SK-N-SH treated with all-trans-retinoic acid at 6 μM for 48 hours (cell line): Measurements from ENCODE around the gene ETFB.
A peak's percentile ranks its signal among the peaks of the same experiment; 100 is the strongest.
"Not testable (repeated sequence)": the region's sequence is repeated elsewhere in the genome, so short reads cannot be mapped to it uniquely, and the experiment has no call there.

Experiments used
- ATAC-seq: fragments of 200-7000 bp; cut with Tn5 transposase; 3 replicates; pipeline ENCODE4 v1.9.1; 2020; ENCODE audit warnings: mild to moderate bottlenecking, moderate library complexity
- ARNTL ChIP-seq: fragments of 450-650 bp; formaldehyde crosslinking; IDR thresholded peaks from 2 replicates; pipeline ENCODE4 v1.5.0; 2020; ENCODE audit warnings: low read depth, mild to moderate bottlenecking, moderate library complexity, borderline replicate concordance
- BACH2 ChIP-seq: fragments of 250-450 bp; sonication (Bioruptor Pico); IDR thresholded peaks from 2 replicates; pipeline ENCODE4 v1.9.0; 2021; ENCODE audit warnings: mild to moderate bottlenecking, borderline replicate concordance
- CSDC2 ChIP-seq: fragments of 250-450 bp; sonication (Bioruptor Pico); IDR thresholded peaks from 2 replicates; pipeline ENCODE4 v1.5.0; 2020; ENCODE audit warnings: mild to moderate bottlenecking, moderate library complexity
- ESRRG ChIP-seq: fragments of 250-450 bp; sonication (Bioruptor Pico); IDR thresholded peaks from 2 replicates; pipeline ENCODE4 v1.6.1; 2021; ENCODE audit warnings: mild to moderate bottlenecking
- GLIS3 ChIP-seq: fragments of 250-450 bp; sonication (Bioruptor Pico); IDR thresholded peaks from 2 replicates; pipeline ENCODE4 v1.5.0; 2020; ENCODE audit warnings: mild to moderate bottlenecking, moderate library complexity
- ISL1 ChIP-seq: fragments of 250-450 bp; sonication (Bioruptor Pico); IDR thresholded peaks from 2 replicates; pipeline ENCODE4 v2.1.2; 2022; ENCODE audit warnings: mild to moderate bottlenecking, moderate library complexity
- OSR1 ChIP-seq: fragments of 250-450 bp; sonication (Bioruptor Pico); IDR thresholded peaks from 2 replicates; pipeline ENCODE4 v1.8.0; 2022; ENCODE audit warnings: moderate library complexity, mild to moderate bottlenecking, inconsistent platforms
- PPARA ChIP-seq: fragments of 250-450 bp; sonication (Bioruptor Pico); IDR thresholded peaks from 2 replicates; pipeline ENCODE4 v1.5.0; 2020; ENCODE audit warnings: mild to moderate bottlenecking, borderline replicate concordance
- RARB ChIP-seq: fragments of 250-450 bp; sonication (Bioruptor Pico); IDR thresholded peaks from 2 replicates; pipeline ENCODE4 v1.8.0; 2021; ENCODE audit warnings: mild to moderate bottlenecking, moderate library complexity
- SNAI2 ChIP-seq: fragments of 250-450 bp; sonication (Bioruptor Pico); IDR thresholded peaks from 2 replicates; pipeline ENCODE4 v1.5.0; 2020; ENCODE audit warnings: mild to moderate bottlenecking, moderate library complexity
- TCF4 ChIP-seq: fragments of 250-450 bp; sonication (Bioruptor Pico); IDR thresholded peaks from 2 replicates; pipeline ENCODE4 v1.8.0; 2021; ENCODE audit warnings: mild to moderate bottlenecking, moderate library complexity, borderline replicate concordance
- TOX ChIP-seq: fragments of 250-450 bp; sonication (Bioruptor Pico); IDR thresholded peaks from 2 replicates; pipeline ENCODE4 v1.8.0; 2021; ENCODE audit warnings: mild to moderate bottlenecking, moderate library complexity, borderline replicate concordance
- ZC3H10 ChIP-seq: fragments of 250-450 bp; sonication (Bioruptor Pico); IDR thresholded peaks from 2 replicates; pipeline ENCODE4 v1.5.1; 2021; ENCODE audit warnings: mild to moderate bottlenecking, moderate library complexity
- ZFP3 ChIP-seq: fragments of 250-450 bp; sonication (Bioruptor Pico); IDR thresholded peaks from 2 replicates; pipeline ENCODE4 v1.5.0; 2020; ENCODE audit warnings: mild to moderate bottlenecking, moderate library complexity
- ZFP30 ChIP-seq: fragments of 450-650 bp; formaldehyde crosslinking; IDR thresholded peaks from 2 replicates; pipeline ENCODE4 v1.5.0; 2022; ENCODE audit warnings: mild to moderate bottlenecking, moderate library complexity
- ZNF565 ChIP-seq: fragments of 450-650 bp; formaldehyde crosslinking; conservative IDR thresholded peaks from 2 replicates; pipeline ENCODE4 v1.5.0; 2020; ENCODE audit warnings: low read depth, mild to moderate bottlenecking, moderate library complexity
- ZNF8 ChIP-seq: fragments of 450-650 bp; formaldehyde crosslinking; IDR thresholded peaks from 2 replicates; pipeline ENCODE4 v1.5.0; 2020; ENCODE audit warnings: mild to moderate bottlenecking, moderate library complexity
- TF ChIP-seq, protein P1 (sequence below): fragments of 250-450 bp; sonication (Bioruptor Pico); IDR thresholded peaks from 2 replicates; pipeline ENCODE4 v1.5.1; 2020; ENCODE audit warnings: low read depth, mild to moderate bottlenecking, moderate library complexity
- TF ChIP-seq, protein P2 (sequence below): fragments of 250-450 bp; sonication (Bioruptor Pico); IDR thresholded peaks from 2 replicates; pipeline ENCODE4 v1.5.1; 2021; ENCODE audit warnings: mild to moderate bottlenecking, moderate library complexity
- TF ChIP-seq, protein P3 (sequence below): fragments of 250-450 bp; sonication (Bioruptor Pico); IDR thresholded peaks from 2 replicates; pipeline ENCODE4 v1.8.0; 2021; ENCODE audit warnings: low read depth, mild to moderate bottlenecking, moderate library complexity, borderline replicate concordance
- TF ChIP-seq, protein P4 (sequence below): fragments of 250-450 bp; sonication (Bioruptor Pico); IDR thresholded peaks from 2 replicates; pipeline ENCODE4 v1.8.0; 2020; ENCODE audit warnings: mild to moderate bottlenecking, moderate library complexity, borderline replicate concordance

ETFB gene

DNA sequence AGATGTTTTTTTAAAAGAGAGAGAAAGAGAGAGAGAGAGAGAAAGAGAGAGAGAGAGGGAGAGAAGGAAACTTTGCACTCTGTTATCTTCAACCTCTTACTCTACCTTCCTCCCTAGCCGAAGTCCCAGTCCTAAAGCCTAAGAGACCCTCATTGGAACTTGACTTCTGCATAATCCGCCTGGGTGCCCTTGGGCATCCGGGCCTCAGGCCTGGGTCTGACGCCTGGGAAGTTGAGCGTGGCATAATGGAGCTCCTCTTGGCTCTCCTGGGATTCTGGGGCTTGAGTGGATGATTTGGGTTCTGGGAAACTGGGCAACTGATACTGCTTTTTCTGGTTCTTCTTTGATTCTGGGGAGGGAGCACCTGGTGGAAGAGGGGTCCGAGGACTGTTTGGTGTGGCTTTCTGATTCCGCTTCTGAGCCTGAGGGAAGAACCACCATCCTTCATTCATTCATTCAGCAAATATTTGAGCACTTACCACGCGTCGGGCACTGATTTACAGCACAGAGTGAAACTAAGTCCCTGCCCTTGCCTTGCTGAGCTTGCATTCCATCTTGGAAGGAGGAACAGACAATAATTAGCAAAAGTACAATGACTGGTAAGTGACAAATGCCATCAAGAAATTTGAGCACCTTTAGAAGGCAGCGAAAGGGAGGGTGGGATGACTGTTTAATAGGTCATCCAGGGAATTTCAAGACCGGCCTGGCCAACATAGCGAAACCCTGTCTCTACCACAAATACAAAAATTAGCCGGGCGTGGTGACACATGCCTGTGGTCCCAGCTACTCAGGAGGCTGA is 45.0 kb upstream of the ETFB start (continued):
- TF ChIP-seq, protein P1, sequence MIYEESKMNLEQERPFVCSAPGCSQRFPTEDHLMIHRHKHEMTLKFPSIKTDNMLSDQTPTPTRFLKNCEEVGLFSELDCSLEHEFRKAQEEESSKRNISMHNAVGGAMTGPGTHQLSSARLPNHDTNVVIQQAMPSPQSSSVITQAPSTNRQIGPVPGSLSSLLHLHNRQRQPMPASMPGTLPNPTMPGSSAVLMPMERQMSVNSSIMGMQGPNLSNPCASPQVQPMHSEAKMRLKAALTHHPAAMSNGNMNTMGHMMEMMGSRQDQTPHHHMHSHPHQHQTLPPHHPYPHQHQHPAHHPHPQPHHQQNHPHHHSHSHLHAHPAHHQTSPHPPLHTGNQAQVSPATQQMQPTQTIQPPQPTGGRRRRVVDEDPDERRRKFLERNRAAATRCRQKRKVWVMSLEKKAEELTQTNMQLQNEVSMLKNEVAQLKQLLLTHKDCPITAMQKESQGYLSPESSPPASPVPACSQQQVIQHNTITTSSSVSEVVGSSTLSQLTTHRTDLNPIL: no peak

DNA sequence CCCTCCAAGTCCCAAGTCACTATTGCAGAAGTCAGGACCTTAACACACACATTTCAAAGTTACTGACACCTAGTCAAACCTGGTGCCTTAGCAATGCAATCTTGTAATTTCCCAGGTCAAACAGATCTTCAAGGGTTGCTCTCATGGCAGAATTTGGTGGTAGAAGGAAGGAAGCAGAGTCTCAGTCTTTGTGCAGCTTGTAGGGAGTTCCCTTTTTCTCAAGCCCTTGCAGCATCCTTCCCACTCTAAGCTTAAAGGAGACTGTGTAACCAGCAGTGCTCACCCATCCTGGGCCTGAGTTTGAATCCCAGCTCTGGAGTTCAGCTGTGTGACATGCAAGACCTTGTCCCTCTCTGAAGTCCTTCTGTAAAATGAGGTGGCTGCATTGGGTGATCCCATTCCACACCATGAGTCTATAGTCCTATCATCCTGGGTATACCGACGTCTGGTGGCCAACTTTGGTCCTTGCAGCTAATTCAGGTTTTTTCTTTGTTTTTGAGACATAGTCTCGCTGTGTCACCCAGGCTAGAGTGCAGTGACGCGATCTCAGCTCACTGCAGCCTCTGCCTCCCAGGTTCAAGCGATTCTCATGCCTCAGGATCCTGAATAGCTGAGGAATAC is 41.4 kb upstream of the ETFB start:
- peak; percentile 49 for ATAC-seq
- no peak for TF ChIP-seq ARNTL (CRISPR knock-in tag)
- no peak for TF ChIP-seq CSDC2 (CRISPR knock-in tag)
- TF ChIP-seq ZNF8 (CRISPR knock-in tag): no peak
- TF ChIP-seq, protein P2, sequence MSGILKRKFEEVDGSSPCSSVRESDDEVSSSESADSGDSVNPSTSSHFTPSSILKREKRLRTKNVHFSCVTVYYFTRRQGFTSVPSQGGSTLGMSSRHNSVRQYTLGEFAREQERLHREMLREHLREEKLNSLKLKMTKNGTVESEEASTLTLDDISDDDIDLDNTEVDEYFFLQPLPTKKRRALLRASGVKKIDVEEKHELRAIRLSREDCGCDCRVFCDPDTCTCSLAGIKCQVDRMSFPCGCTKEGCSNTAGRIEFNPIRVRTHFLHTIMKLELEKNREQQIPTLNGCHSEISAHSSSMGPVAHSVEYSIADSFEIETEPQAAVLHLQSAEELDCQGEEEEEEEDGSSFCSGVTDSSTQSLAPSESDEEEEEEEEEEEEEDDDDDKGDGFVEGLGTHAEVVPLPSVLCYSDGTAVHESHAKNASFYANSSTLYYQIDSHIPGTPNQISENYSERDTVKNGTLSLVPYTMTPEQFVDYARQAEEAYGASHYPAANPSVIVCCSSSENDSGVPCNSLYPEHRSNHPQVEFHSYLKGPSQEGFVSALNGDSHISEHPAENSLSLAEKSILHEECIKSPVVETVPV (CRISPR knock-in tag): no peak
- TF ChIP-seq SNAI2 (CRISPR knock-in tag): no peak
- TF ChIP-seq, protein P1: no peak
- no peak for TF ChIP-seq OSR1 (CRISPR knock-in tag)
- no peak for TF ChIP-seq ZC3H10 (CRISPR knock-in tag)
- no peak for TF ChIP-seq GLIS3 (CRISPR knock-in tag)
- TF ChIP-seq PPARA (CRISPR knock-in tag): no peak
- no peak for TF ChIP-seq RARB (CRISPR knock-in tag)
- TF ChIP-seq, protein P3, sequence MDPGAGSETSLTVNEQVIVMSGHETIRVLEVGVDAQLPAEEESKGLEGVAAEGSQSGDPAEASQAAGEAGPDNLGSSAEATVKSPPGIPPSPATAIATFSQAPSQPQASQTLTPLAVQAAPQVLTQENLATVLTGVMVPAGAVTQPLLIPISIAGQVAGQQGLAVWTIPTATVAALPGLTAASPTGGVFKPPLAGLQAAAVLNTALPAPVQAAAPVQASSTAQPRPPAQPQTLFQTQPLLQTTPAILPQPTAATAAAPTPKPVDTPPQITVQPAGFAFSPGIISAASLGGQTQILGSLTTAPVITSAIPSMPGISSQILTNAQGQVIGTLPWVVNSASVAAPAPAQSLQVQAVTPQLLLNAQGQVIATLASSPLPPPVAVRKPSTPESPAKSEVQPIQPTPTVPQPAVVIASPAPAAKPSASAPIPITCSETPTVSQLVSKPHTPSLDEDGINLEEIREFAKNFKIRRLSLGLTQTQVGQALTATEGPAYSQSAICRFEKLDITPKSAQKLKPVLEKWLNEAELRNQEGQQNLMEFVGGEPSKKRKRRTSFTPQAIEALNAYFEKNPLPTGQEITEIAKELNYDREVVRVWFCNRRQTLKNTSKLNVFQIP (CRISPR knock-in tag): no peak

DNA sequence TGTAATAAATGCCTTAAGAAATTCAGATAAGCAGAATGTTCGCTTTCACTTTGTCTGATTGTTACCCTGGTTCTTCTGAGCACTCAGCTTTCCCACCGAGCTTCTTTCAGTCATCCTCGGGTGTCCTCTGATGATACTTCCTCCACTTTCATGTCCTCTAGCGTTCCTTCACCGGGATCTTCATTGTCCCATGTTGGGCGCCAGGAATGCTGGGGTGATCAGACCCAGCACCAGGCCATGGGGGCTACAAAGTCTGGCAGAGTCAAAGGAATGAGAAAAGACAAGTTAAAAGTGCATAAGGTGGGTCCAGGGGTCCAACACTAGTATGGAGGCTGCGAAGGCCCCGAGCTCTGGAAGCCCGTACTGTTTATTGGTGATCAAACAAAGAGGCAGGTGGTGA is 35.9 kb upstream of the ETFB start:
- no peak for TF ChIP-seq ISL1 (CRISPR knock-in tag)
- TF ChIP-seq, protein P3 (CRISPR knock-in tag): no peak
- no peak for TF ChIP-seq ZFP30 (CRISPR knock-in tag)
- no peak for TF ChIP-seq ARNTL (CRISPR knock-in tag)
- TF ChIP-seq TOX (CRISPR knock-in tag): no peak
- TF ChIP-seq SNAI2 (CRISPR knock-in tag): no peak
- no peak for TF ChIP-seq ZNF8 (CRISPR knock-in tag)
- no peak for TF ChIP-seq CSDC2 (CRISPR knock-in tag)
- TF ChIP-seq ESRRG (CRISPR knock-in tag): no peak
- TF ChIP-seq, protein P1: no peak
- no peak for TF ChIP-seq BACH2 (CRISPR knock-in tag)
- TF ChIP-seq ZC3H10 (CRISPR knock-in tag): no peak
- no peak for TF ChIP-seq PPARA (CRISPR knock-in tag)
- TF ChIP-seq ZFP3 (CRISPR knock-in tag): no peak
- no peak for TF ChIP-seq OSR1 (CRISPR knock-in tag)
- TF ChIP-seq ZNF565 (CRISPR knock-in tag): no peak
- TF ChIP-seq, protein P2 (CRISPR knock-in tag): no peak
- TF ChIP-seq TCF4 (CRISPR knock-in tag): no peak
- TF ChIP-seq, protein P4, sequence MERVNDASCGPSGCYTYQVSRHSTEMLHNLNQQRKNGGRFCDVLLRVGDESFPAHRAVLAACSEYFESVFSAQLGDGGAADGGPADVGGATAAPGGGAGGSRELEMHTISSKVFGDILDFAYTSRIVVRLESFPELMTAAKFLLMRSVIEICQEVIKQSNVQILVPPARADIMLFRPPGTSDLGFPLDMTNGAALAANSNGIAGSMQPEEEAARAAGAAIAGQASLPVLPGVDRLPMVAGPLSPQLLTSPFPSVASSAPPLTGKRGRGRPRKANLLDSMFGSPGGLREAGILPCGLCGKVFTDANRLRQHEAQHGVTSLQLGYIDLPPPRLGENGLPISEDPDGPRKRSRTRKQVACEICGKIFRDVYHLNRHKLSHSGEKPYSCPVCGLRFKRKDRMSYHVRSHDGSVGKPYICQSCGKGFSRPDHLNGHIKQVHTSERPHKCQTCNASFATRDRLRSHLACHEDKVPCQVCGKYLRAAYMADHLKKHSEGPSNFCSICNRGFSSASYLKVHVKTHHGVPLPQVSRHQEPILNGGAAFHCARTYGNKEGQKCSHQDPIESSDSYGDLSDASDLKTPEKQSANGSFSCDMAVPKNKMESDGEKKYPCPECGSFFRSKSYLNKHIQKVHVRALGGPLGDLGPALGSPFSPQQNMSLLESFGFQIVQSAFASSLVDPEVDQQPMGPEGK (CRISPR knock-in tag): no peak
- no peak for ATAC-seq

DNA sequence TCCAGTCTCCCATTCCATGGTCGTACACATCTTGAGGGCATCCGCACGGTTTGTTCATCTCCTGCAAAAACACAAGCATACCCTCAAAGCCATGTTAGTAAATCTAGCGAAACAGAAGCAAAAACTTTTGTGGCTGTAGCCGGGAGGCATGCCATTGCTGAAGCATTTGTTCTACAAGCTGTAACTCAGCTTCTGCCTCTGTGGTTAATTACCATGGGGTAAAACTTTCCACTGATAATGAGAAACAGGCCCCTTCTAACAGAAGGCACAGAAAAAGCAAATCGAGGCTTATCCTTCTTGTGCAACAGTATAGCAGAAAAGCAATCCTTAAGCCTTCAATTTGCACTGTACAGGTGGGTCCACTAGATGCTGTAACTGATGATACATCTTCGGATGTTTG is 33.7 kb upstream of the ETFB start:
- not testable (repeated sequence) for ATAC-seq
